Heart left ventricle (tissue), 13 donors: ENCODE results near the gene SLC26A11.

Source experiments
- POLR2A ChIP-seq, 2 donors: fragments of 450-650 bp; IDR thresholded peaks; one replicate each; pipeline ENCODE4 v1.6.1; 2017; ENCODE audit warnings: antibody characterized with exemption in 2 of 2, mild to moderate bottlenecking in 2 of 2, moderate library complexity in 2 of 2
- TF ChIP-seq, protein P1 (sequence below), 12 donors: fragments of 200-600 bp; sonication (generic) in 4 of 12; IDR thresholded peaks; one replicate each; pipeline versions ENCODE4 v1.5.0 to v1.8.0; 2018 to 2022; ENCODE audit warnings: antibody characterized with exemption in 12 of 12, mild to moderate bottlenecking in 5 of 12
- donor health status: ischemic (EF 13 %, LVEDD 7.1; RV severe dilation, severe dysfunction).
- donor health status: DM: no; HTN: yes; CAD: no.
- donor health status: DM: no; HTN: no; CAD: no.
- donor health status: ischemic (EF 25% LVEDD 6.9; RV normal size, moderate dysfunction).
- donor health status: ischemic (EF 25% LVEDD 5.7; RV mildly dilated, moderate dysfunction).
- donor health status: ischemic (EF 35%, LVEDD 5.7; RV mildly dilated, moderate dysfunction).
- donor health status: nonischemic (EF 11% LVEDD 7.7; RV severe dilation, severe dysfunction).
- donor health status: DM: yes; HTN: yes; CAD: no.
- donor health status: PGD.
- donor health status: ischemic (EF 29% LVEDD 5.4; RV normal size, mild dysfunction).
- donor health status: nonischemic (EF 23%, LVEDD 6.1; RV moderate dilation, normal function).

DNA sequence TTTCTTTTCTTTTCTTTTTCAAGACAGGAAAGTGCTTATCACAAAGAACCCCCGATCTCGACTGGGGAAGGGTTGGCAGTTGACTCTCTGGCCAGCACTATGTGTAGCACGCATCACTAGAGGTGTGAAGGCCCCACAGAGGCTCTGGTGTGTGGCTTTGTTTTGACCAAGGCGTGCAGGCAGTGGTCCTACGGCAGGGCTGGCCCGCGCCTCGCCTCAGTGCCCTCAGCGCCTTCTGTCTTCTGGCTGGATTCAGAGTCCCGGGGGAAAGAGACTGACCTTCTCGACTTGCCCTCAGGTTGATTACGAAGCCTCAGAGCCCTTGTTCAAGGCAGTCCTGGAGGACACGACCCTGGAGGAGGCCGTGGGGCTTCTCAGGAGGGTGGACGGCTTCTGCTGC is 18.8 kb upstream of the SLC26A11 start:
- TF ChIP-seq, protein P1, sequence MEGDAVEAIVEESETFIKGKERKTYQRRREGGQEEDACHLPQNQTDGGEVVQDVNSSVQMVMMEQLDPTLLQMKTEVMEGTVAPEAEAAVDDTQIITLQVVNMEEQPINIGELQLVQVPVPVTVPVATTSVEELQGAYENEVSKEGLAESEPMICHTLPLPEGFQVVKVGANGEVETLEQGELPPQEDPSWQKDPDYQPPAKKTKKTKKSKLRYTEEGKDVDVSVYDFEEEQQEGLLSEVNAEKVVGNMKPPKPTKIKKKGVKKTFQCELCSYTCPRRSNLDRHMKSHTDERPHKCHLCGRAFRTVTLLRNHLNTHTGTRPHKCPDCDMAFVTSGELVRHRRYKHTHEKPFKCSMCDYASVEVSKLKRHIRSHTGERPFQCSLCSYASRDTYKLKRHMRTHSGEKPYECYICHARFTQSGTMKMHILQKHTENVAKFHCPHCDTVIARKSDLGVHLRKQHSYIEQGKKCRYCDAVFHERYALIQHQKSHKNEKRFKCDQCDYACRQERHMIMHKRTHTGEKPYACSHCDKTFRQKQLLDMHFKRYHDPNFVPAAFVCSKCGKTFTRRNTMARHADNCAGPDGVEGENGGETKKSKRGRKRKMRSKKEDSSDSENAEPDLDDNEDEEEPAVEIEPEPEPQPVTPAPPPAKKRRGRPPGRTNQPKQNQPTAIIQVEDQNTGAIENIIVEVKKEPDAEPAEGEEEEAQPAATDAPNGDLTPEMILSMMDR (IDR thresholded peaks at IDR 0.05), result no peak
- TF ChIP-seq POLR2A (IDR thresholded peaks at IDR 0.05), result no peak
